Left colon (tissue), 2 donors: Measurements from ENCODE around the gene PCDHGA6. TPM values are rescaled to one million over a fixed set of nuclear protein-coding genes. Genes with fewer than 3 reads are reported as not detected.
"Not testable (repeated sequence)": the region's sequence is repeated elsewhere in the genome, so short reads cannot be mapped to it uniquely, and the experiment has no call there.

Experiments
- ATAC-seq: fragments of 200-7000 bp; cut with Tn5 transposase; one replicate; pipeline ENCODE4 v1.9.1; 2020; ENCODE audit warnings: mild to moderate bottlenecking, moderate library complexity
- DNase-seq, 2 donors: peaks; one replicate each; pipeline ENCODE4 v3.0.0-alpha.2; 2020
- intact Hi-C, 2 donors: fragments of 100-400 bp; cut with DNase I in 1 of 2; cut with micrococcal nuclease in 1 of 2; formaldehyde crosslinking; loops; one replicate each; pipeline versions ENCODE4 v1.11.2 to v1.14.0; 2022; cut with DNase I, micrococcal nuclease
- total RNA-seq, 2 donors: library from RNA; stranded (reverse); fragmentation: NEBNext Ultra II Directional; extraction: Animal tissue kit (Norgen Biotek cat#: 25700); gene quantifications; one replicate each; pipeline ENCODE4 v1.2.1, GENCODE V29; 2021
- donor health status: DM: no; HTN: no; CAD: no.
- donor health status: DM: yes; HTN: yes; CAD: no.

PCDHGA6 gene
- total RNA-seq, 2 donors from 2014 or later: 1.6 to 2.0 TPM

GRCh38 chr5:141355641-141356040, 18.1 kb upstream of the PCDHGA6 start:
- intact Hi-C loops: no loop called here
- no peak for DNase-seq
- no peak for ATAC-seq

GRCh38 chr5:141356133-141356532, 17.6 kb upstream of the PCDHGA6 start:
- DNase-seq (no peak), ATAC-seq (no peak)
- intact Hi-C loops: no loop called here

- intact Hi-C loops: no loop called here
- no peak for DNase-seq
- ATAC-seq: no peak
Observed at GRCh38 chr5:141356950-141357349, 16.7 kb upstream of the PCDHGA6 start.

- DNase-seq: no peak
- ATAC-seq: peak; percentile 35
- intact Hi-C loops: no loop called here
Observed at GRCh38 chr5:141359790-141360426, 13.8 kb upstream of the PCDHGA6 start, which contains the start of gene PCDHGB2. TSS of gene PCDHGB2 (plus strand) at chr5:141359994. CDS start at chr5:141360136, 142 bp downstream.

- ATAC-seq (no peak), DNase-seq (no peak)
- intact Hi-C loops: no loop called here
Observed at GRCh38 chr5:141360685-141361084, 13.0 kb upstream of the PCDHGA6 start.

- no peak for ATAC-seq
- no peak for DNase-seq
Observed at GRCh38 chr5:141362719-141363118, 11.0 kb upstream of the PCDHGA6 start.

GRCh38 chr5:141363952-141364660, 9.6 kb upstream of the PCDHGA6 start, which contains the start of gene PCDHGA5:
TSS of gene PCDHGA5 (plus strand) at chr5:141364162. CDS start at chr5:141364331, 169 bp downstream.
- intact Hi-C loops: no loop called here
- no peak for ATAC-seq
- DNase-seq: no peak

More at GRCh38 chr5:141362719-141363118, 11.0 kb upstream of the PCDHGA6 start:
- intact Hi-C loops: no loop called here

- DNase-seq (no peak), ATAC-seq (no peak)
- intact Hi-C loops: no loop called here
Observed at GRCh38 chr5:141366016-141366896, 7.4 kb upstream of the PCDHGA6 start.

GRCh38 chr5:141369994-141370848, 3.5 kb upstream of the PCDHGA6 start, which contains the start of gene PCDHGB3:
TSS of gene PCDHGB3 (plus strand) at chr5:141370242. CDS start at chr5:141370395, 153 bp downstream.
- ATAC-seq (peak; percentile 71), DNase-seq (peak in 1 of 2 donors; percentile 41)
- intact Hi-C loops: no loop called here

GRCh38 chr5:141371572-141372475, 1.9 kb upstream of the PCDHGA6 start:
- intact Hi-C loops: no loop called here
- DNase-seq (no peak), ATAC-seq (no peak)

GRCh38 chr5:141374627-141375026, 936 bp downstream of the PCDHGA6 start:
- ATAC-seq (no peak), DNase-seq (no peak)
- intact Hi-C loops: no loop called here

- DNase-seq, ATAC-seq, intact Hi-C loops: not testable (repeated sequence)
Observed at GRCh38 chr5:141375444-141376155, 1.9 kb downstream of the PCDHGA6 start.

- ATAC-seq: no peak
- intact Hi-C loops: no loop called here
- DNase-seq: peak in 1 of 2 donors; percentile 17
Observed at GRCh38 chr5:141382469-141383294, 9.0 kb downstream of the PCDHGA6 start, which contains the start of gene PCDHGA7. TSS of gene PCDHGA7 (plus strand) at chr5:141382742. CDS start at chr5:141382900, 158 bp downstream.

GRCh38 chr5:141383345-141383744, 9.7 kb downstream of the PCDHGA6 start:
- ATAC-seq (no peak), DNase-seq (peak in 1 of 2 donors; percentile 9)
- intact Hi-C loops: no loop called here

- ATAC-seq (no peak), DNase-seq (peak in 1 of 2 donors; percentile 17)
- intact Hi-C loops: no loop called here
Observed at GRCh38 chr5:141384471-141385267, 11.0 kb downstream of the PCDHGA6 start.
